ENCODE data around the gene PAN2. TPM values are rescaled to one million over a fixed set of nuclear protein-coding genes. Genes with fewer than 3 reads are reported as not detected.

Gene PAN2
- total and polyA plus RNA-seq, 4 donors: 22.4 to 68.2 (median 52.2) TPM

- DNase-seq: no peak
- WGBS, 2 donors: 72 to 74% methylated on average over 4 of the region's 4 CpGs
- TF ChIP-seq CTCF (IDR thresholded peaks at IDR 0.05; ENCODE audit: control extremely low read depth, extremely low read depth): no peak
- Histone ChIP-seq H3K27ac (ENCODE audit: low read depth in 1 of 2, low read length in 1 of 2) (no peak overlapping the region), H3K36me3 (ENCODE audit: control insufficient read depth in 4 of 4, insufficient read depth in 4 of 4, low read length in 4 of 4) (no peaks in the 10 kb centered on the region), H3K9ac (ENCODE audit: insufficient read depth in 1 of 2, low read length in 2 of 2) (no peak overlapping the region), H3K27me3 (ENCODE audit: control insufficient read depth in 3 of 3, insufficient read depth in 3 of 3, low read length in 2 of 3) (no peaks in the 10 kb centered on the region), H3K4me1 (ENCODE audit: control insufficient read depth in 5 of 5, insufficient read depth in 5 of 5, low read length in 5 of 5) (no peaks in the 10 kb centered on the region), H3K4me3 (no peak overlapping the region), H3K9me3 (ENCODE audit: control insufficient read depth in 4 of 4, insufficient read depth in 3 of 4, low read length in 3 of 4) (no peaks in the 10 kb centered on the region)
- ATAC-seq (ENCODE audit: insufficient read depth, low FRiP score): no peak
These were observed 43.6 kb upstream of the PAN2 start for GRCh38 chr12:56377310-56377988.

DNA sequence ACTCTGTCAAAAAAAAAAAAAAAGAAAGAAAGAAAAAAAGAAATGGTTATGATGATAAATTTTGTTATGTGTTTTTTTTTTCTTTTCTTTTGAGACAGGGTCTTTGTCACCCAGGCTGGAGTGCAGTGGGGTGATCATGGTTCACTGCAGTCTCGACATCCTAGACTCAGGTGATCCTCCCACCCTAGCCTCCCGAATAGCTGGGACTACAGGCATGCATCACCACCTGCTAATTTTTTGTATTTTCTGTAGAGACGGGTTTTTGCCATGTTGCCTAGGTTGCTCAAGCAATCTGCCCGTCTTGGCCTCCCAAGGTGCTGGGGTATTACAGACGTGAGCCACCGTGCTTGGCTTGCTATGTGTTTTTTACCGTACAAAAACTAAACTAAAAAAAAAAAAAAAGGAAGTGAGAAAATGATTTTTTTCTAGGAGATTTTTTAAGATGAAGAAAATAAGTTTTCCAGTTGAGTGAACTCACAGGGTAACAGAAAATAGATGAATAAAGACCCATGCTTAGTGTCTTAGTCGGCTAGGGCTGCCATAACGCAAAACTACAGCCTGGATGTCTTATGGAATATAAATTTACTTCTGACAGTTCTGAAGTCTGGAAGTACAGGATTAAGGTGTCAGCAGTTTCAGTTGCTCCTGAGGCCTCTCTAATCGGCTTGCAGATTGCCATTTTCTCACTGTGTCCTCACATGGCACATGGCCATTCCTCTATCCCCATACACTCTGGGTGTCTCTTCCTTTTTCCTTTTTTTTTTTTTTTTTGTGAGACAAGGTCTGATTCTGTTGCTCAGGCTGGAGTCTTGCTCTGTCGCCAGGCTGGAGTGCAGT lies 42.0 kb upstream of the PAN2 start:
- WGBS, 2 donors: 73 to 81% methylated on average over 11 of the region's 11 CpGs
- Histone ChIP-seq H3K9ac (ENCODE audit: insufficient read depth in 1 of 2, low read length in 2 of 2) (no peak overlapping the region), H3K27me3 (ENCODE audit: control insufficient read depth in 3 of 3, insufficient read depth in 3 of 3, low read length in 2 of 3) (no peaks in the 10 kb centered on the region), H3K27ac (ENCODE audit: low read depth in 1 of 2, low read length in 1 of 2) (no peak overlapping the region), H3K4me1 (ENCODE audit: control insufficient read depth in 5 of 5, insufficient read depth in 5 of 5, low read length in 5 of 5) (no peaks in the 10 kb centered on the region), H3K36me3 (ENCODE audit: control insufficient read depth in 4 of 4, insufficient read depth in 4 of 4, low read length in 4 of 4) (no peaks in the 10 kb centered on the region), H3K9me3 (ENCODE audit: control insufficient read depth in 4 of 4, insufficient read depth in 3 of 4, low read length in 3 of 4) (no peaks in the 10 kb centered on the region), H3K4me3 (no peak overlapping the region)
- TF ChIP-seq CTCF (IDR thresholded peaks at IDR 0.05; ENCODE audit: control extremely low read depth, extremely low read depth): no peak
- no peak for ATAC-seq (ENCODE audit: insufficient read depth, low FRiP score)
- no peak for DNase-seq

DNA sequence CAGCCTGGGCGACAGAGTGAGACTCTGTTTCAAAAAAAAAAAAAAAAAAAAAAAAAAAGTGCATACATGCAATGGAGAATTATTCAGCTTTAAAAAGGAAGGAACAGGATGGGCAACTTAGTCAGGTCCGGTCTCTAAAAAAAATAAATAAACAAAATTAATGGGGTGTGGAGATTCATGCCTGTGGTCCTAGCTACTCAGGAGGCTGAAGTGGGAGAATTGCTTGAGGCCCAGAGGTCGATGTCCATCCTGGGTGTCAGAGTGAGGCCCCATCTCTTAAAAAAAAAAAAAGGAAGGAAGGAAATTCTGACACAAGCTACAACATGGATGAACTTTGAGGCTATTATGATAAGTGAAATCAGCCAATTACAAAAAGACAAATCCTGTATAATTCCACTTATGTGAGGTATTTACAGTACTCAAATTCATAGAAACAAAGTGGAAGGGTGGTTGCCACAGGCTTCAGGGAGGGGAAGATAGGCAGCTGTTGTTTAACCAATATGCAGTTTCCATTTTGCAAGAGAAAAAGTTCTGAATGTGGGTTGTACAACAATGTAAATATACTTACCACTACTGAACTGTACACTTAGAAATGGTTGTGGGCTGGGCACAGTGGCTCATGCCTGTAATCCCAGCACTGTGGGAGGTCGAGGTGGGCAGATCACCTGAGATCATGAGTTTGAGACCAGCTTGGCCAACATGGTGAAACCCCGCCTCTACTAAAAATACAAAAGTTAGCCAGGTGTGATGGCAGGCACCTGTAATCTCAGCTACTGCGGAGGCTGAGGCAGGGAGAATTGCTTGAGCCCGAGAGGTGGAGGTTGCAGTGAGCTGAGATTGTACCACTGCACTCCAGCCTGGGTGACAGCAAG lies 41.2 kb upstream of the PAN2 start:
- Histone ChIP-seq H3K36me3 (ENCODE audit: control insufficient read depth in 4 of 4, insufficient read depth in 4 of 4, low read length in 4 of 4) (no peaks in the 10 kb centered on the region), H3K4me3 (no peak overlapping the region), H3K27ac (ENCODE audit: low read depth in 1 of 2, low read length in 1 of 2) (no peak overlapping the region), H3K27me3 (ENCODE audit: control insufficient read depth in 3 of 3, insufficient read depth in 3 of 3, low read length in 2 of 3) (no peaks in the 10 kb centered on the region), H3K4me1 (ENCODE audit: control insufficient read depth in 5 of 5, insufficient read depth in 5 of 5, low read length in 5 of 5) (no peaks in the 10 kb centered on the region), H3K9ac (ENCODE audit: insufficient read depth in 1 of 2, low read length in 2 of 2) (no peak overlapping the region), H3K9me3 (ENCODE audit: control insufficient read depth in 4 of 4, insufficient read depth in 3 of 4, low read length in 3 of 4) (no peaks in the 10 kb centered on the region)
- DNase-seq: no peak
- WGBS, 2 donors: 61 to 66% methylated on average over 7 of the region's 7 CpGs
- TF ChIP-seq CTCF (IDR thresholded peaks at IDR 0.05; ENCODE audit: control extremely low read depth, extremely low read depth): no peak
- ATAC-seq (ENCODE audit: insufficient read depth, low FRiP score): no peak
